Chondrocyte (in vitro differentiated cells): ENCODE data around the gene MPST. TPM values are rescaled to one million over a fixed set of nuclear protein-coding genes. Genes with fewer than 3 reads are reported as not detected.
A peak's percentile ranks its signal among the peaks of the same experiment; 100 is the strongest.

Source experiments
- DNase-seq: peaks from one replicate; pipeline ENCODE4 v3.0.0; 2021; ENCODE audit warnings: mixed read lengths, low spot score
- H3K27ac Mint-ChIP-seq: one replicate; pipeline ENCODE4 v1.8.0; 2021; ENCODE audit warnings: mild to moderate bottlenecking, moderate library complexity, mixed read lengths; ENCODE audit not compliant: unreplicated experiment
- H3K27me3 Mint-ChIP-seq: 2 replicates; pipeline ENCODE4 v1.8.0; 2021; ENCODE audit warnings: low read depth, mixed read lengths
- H3K36me3 Mint-ChIP-seq: 2 replicates; pipeline ENCODE4 v1.8.0; 2021; ENCODE audit warnings: low read depth, mixed read lengths
- H3K4me1 Mint-ChIP-seq: 2 replicates; pipeline ENCODE4 v1.8.0; 2021; ENCODE audit warnings: low read depth, mild to moderate bottlenecking, mixed read lengths
- H3K4me3 Mint-ChIP-seq: one replicate; pipeline ENCODE4 v1.8.0; 2021; ENCODE audit warnings: mild to moderate bottlenecking, moderate library complexity, mixed read lengths; ENCODE audit not compliant: unreplicated experiment
- H3K9me3 Mint-ChIP-seq: 2 replicates; pipeline ENCODE4 v1.8.0; 2021; ENCODE audit warnings: low read depth, mixed read lengths
- total RNA-seq: library from RNA; stranded (reverse); gene quantifications from 3 replicates; pipeline ENCODE4 v1.2.1, GENCODE V29; 2021
- TF ChIP-seq, protein P1 (sequence below): fragments of 200-600 bp; sonication (generic); IDR thresholded peaks from 2 replicates; pipeline ENCODE4 v1.5.0; 2021; ENCODE audit warnings: antibody characterized with exemption, mild to moderate bottlenecking, moderate library complexity

The MPST gene
- total RNA-seq, 1 donor from 2014 or later = 71.4 TPM

DNA sequence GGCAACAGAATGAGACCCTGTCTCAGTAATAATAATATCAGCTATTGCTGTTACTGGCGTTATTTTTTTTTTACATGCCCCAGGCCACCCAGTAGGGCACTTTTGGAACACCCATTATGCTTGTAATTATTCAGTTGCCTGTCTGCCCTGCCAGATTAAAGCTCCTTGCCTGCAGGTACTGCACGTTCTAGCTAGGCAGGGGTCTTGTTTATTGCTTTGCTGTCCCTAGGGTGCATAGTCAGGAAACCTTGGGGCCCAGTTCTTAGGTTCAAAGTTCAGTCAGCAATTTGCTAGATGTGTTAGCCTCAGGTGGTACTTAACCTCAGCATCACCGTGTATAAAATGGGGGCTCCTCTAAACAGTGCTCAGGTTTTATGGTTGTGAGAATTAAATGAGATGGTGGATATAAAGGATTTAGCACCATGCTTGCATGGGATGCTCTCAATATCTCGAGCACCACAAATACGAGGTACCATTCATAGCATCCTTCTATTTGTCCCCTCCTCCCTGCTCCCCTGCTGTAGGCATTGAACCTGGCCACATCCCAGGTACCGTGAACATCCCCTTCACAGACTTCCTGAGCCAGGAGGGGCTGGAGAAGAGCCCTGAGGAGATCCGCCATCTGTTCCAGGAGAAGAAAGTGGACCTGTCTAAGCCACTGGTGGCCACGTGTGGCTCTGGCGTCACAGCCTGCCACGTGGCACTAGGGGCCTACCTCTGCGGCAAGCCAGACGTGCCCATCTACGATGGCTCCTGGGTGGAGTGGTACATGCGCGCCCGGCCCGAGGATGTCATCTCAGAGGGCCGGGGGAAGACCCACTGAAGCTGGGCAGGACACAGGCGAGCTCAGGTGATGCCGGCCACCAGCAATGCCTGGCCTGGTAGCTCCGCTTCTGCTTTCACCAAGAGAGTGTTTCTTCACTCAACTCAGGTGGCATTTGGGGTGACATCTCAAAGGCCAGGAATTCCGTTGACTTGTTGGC lies 9.4 kb downstream of the MPST start:
- Mint-ChIP-seq H3K9me3 (no peaks in the 10 kb centered on the region), H3K4me3 (no peak overlapping the region), H3K36me3 (peaks cover 13% of the 10 kb centered on the region)

GRCh38 chr22:37030560-37031281 lies 11.2 kb downstream of the MPST start:
- Mint-ChIP-seq H3K4me3 (no peak overlapping the region), H3K36me3 (peaks cover 7% of the 10 kb centered on the region), H3K9me3 (no peaks in the 10 kb centered on the region), H3K27me3 (peaks cover 11% of the 10 kb centered on the region), H3K27ac (peak overlapping the region; percentile 12), H3K4me1 (peaks cover 14% of the 10 kb centered on the region)
- DNase-seq = no peak
- TF ChIP-seq, protein P1, sequence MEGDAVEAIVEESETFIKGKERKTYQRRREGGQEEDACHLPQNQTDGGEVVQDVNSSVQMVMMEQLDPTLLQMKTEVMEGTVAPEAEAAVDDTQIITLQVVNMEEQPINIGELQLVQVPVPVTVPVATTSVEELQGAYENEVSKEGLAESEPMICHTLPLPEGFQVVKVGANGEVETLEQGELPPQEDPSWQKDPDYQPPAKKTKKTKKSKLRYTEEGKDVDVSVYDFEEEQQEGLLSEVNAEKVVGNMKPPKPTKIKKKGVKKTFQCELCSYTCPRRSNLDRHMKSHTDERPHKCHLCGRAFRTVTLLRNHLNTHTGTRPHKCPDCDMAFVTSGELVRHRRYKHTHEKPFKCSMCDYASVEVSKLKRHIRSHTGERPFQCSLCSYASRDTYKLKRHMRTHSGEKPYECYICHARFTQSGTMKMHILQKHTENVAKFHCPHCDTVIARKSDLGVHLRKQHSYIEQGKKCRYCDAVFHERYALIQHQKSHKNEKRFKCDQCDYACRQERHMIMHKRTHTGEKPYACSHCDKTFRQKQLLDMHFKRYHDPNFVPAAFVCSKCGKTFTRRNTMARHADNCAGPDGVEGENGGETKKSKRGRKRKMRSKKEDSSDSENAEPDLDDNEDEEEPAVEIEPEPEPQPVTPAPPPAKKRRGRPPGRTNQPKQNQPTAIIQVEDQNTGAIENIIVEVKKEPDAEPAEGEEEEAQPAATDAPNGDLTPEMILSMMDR = peak; percentile 45

More for the DNA sequence above, 9.4 kb downstream of the MPST start:
- Mint-ChIP-seq H3K27ac (no peak overlapping the region), H3K27me3 (peaks cover 4% of the 10 kb centered on the region), H3K4me1 (peaks cover 14% of the 10 kb centered on the region)
- no peak for DNase-seq
- TF ChIP-seq, protein P1 = no peak

DNA sequence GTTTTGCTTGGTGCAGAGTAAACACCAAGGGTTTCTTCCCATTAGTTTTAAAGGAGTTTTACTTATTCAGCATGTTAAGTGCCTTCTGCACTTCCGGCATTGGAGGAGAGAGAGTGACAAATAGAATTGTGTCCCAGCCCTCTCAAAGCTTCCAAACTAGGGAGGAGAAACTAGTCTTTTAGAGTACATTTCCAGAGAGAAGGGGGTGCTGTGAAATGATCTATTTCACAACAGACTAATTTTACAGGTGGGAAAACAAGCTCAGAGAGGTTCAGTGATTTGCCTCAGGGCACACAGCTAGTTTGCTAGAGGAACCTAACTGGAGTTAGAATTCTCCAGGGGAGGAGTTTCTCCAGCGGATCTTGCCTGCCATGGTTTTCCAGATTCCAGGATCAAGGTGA lies 12.6 kb downstream of the MPST start:
- Mint-ChIP-seq H3K4me1 (peaks cover 14% of the 10 kb centered on the region), H3K27me3 (peaks cover 14% of the 10 kb centered on the region), H3K36me3 (peaks cover 4% of the 10 kb centered on the region), H3K4me3 (no peak overlapping the region), H3K9me3 (no peaks in the 10 kb centered on the region), H3K27ac (no peak overlapping the region)
- DNase-seq = no peak
- TF ChIP-seq, protein P1 = no peak

GRCh38 chr22:37032535-37033460 lies 13.3 kb downstream of the MPST start:
- DNase-seq = no peak
- TF ChIP-seq, protein P1 = no peak
- peaks cover 14% of the 10 kb centered on the region for H3K4me1 Mint-ChIP-seq
- H3K27me3 Mint-ChIP-seq = peaks cover 14% of the 10 kb centered on the region
- H3K36me3 Mint-ChIP-seq = peaks cover 4% of the 10 kb centered on the region
- H3K27ac Mint-ChIP-seq = peak overlapping the region; percentile 51
- H3K4me3 Mint-ChIP-seq = no peak overlapping the region
- H3K9me3 Mint-ChIP-seq = no peaks in the 10 kb centered on the region
